ENCODE data around the gene CPTP. TPM values are rescaled to one million over a fixed set of nuclear protein-coding genes. Genes with fewer than 3 reads are reported as not detected.

The CPTP gene
- polyA plus RNA-seq, 1 experiment = 7.1 TPM

- Histone ChIP-seq H3K27ac (ENCODE audit: low read depth, low read length) (no peak overlapping the region), H3K9me3 (ENCODE audit: control insufficient read depth, insufficient read depth, low read length) (no peaks in the 10 kb centered on the region; the same call in 1 of the 2 replicates), H3K4me3 (ENCODE audit: low read depth, low read length) (peak overlapping the region; percentile 70; the same call in 1 of the 2 replicates), H3K27me3 (ENCODE audit: control insufficient read depth, insufficient read depth, low read length) (no peaks in the 10 kb centered on the region)
- TF ChIP-seq CTCF (IDR thresholded peaks at IDR 0.05; ENCODE audit: low read depth, low read length) = no peak
- no peak for DNase-seq (ENCODE audit: low read depth, low spot score)
- ChIA-PET CTCF (no interaction called here), POLR2A (no interaction called here)
These were observed 14.6 kb upstream of the CPTP start for GRCh38 chr1:1310109-1310385.

GRCh38 chr1:1310476-1311053 lies 14.0 kb upstream of the CPTP start:
- Histone ChIP-seq H3K9me3 (ENCODE audit: control insufficient read depth, insufficient read depth, low read length) (no peaks in the 10 kb centered on the region; the same call in 1 of the 2 replicates), H3K27ac (ENCODE audit: low read depth, low read length) (no peak overlapping the region), H3K27me3 (ENCODE audit: control insufficient read depth, insufficient read depth, low read length) (no peaks in the 10 kb centered on the region), H3K4me3 (ENCODE audit: low read depth, low read length) (no peak overlapping the region)
- CTCF ChIA-PET = no interaction called here
- TF ChIP-seq CTCF (IDR thresholded peaks at IDR 0.05; ENCODE audit: low read depth, low read length) = no peak
- DNase-seq (ENCODE audit: low read depth, low spot score) = no peak
- POLR2A ChIA-PET = interaction anchor here (1.1 kb wide), 1 partner anchor 61 kb away, joined by 3 read pairs; no protein-coding TSS in a partner anchor

- H3K9me3 ChIP-seq (ENCODE audit: control insufficient read depth, insufficient read depth, low read length) = no peaks in the 10 kb centered on the region; the same call in 1 of the 2 replicates
- POLR2A ChIA-PET = interaction anchor here (1.1 kb wide), 1 partner anchor 60 kb away, joined by 3 read pairs; no protein-coding TSS in a partner anchor
- no peak overlapping the region for H3K27ac ChIP-seq (ENCODE audit: low read depth, low read length)
These were observed 13.2 kb upstream of the CPTP start for GRCh38 chr1:1311107-1312104.

GRCh38 chr1:1312450-1313314 lies 11.9 kb upstream of the CPTP start:
- H3K9me3 ChIP-seq (ENCODE audit: control insufficient read depth, insufficient read depth, low read length) = no peaks in the 10 kb centered on the region
- no peaks in the 10 kb centered on the region for H3K27me3 ChIP-seq (ENCODE audit: control insufficient read depth, insufficient read depth, low read length)
- CTCF ChIA-PET = no interaction called here
- POLR2A ChIA-PET = no interaction called here
- no peak for TF ChIP-seq CTCF (IDR thresholded peaks at IDR 0.05; ENCODE audit: low read depth, low read length)
- H3K27ac ChIP-seq (ENCODE audit: low read depth, low read length) = no peak overlapping the region
- DNase-seq (ENCODE audit: low read depth, low spot score) = no peak
- no peak overlapping the region for H3K4me3 ChIP-seq (ENCODE audit: low read depth, low read length)

More at GRCh38 chr1:1311107-1312104, 13.2 kb upstream of the CPTP start:
- CTCF ChIA-PET = no interaction called here
- Histone ChIP-seq H3K4me3 (ENCODE audit: low read depth, low read length) (no peak overlapping the region), H3K27me3 (ENCODE audit: control insufficient read depth, insufficient read depth, low read length) (no peaks in the 10 kb centered on the region)
- TF ChIP-seq CTCF (IDR thresholded peaks at IDR 0.05; ENCODE audit: low read depth, low read length) = no peak
- no peak for DNase-seq (ENCODE audit: low read depth, low spot score)

Data from AG04450 (cell line).